ENCODE data around the gene CELA1.
A peak's percentile ranks its signal among the peaks of the same experiment; 100 is the strongest.

CELA1 gene

GRCh38 chr12:51374361-51374760 is 27.9 kb upstream of the CELA1 start:
- no peak for DNase-seq

- no peak for DNase-seq
These were observed 26.7 kb upstream of the CELA1 start for GRCh38 chr12:51373187-51373586.

- no peak for DNase-seq
These were observed 25.5 kb upstream of the CELA1 start for GRCh38 chr12:51372021-51372420.

DNA sequence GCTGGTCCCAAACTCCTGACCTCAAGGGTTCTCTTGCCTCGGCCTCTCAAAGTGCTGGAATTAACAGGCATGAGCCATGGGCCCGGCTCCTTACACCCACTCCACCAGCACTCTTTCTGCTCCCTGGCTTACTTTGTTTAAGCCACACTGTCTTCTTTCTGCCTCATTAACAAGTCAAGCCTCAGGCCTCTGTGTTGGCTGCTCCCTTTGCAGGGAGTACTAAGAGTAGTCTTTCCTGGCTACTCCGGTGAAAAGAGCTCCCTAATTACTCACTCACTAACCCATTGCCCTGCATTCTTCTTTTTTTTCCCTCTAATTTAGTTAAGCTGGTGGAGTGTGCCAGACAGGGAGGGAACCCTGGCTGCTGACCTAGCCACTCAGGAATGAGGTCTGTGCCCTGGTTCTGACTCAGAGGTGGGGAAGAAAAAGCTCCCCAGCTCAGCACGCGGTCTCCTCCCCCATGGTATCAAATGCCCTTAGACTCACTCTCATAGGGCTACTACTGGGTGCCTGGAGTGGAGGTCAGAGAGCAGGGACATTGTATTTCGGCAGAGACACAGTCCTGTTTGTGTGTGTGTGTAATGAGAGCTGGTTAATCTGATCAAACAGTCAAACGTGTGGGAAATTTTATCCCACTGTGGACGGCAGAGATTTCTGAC is 24.9 kb upstream of the CELA1 start:
- DNase-seq = peak; percentile 87 to 96

DNA sequence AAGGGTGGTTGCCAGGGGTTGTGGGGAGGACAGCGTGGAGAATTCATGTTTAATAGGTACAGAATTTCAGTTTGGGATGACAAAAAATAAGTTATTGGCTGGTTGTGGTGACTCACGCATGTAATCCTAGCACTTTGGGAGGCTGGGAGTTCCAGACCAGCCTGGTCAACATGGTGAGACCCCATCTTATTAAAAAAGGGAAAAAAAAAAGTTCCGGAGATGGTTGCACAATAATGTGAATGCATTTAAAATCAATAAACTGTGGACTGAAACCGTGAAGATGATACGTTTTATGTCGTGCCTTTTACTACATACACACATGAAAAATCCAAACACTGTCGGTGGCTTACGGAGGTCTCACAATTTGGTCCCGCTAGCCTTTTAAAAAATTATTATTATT is 24.2 kb upstream of the CELA1 start:
- DNase-seq = no peak

DNA sequence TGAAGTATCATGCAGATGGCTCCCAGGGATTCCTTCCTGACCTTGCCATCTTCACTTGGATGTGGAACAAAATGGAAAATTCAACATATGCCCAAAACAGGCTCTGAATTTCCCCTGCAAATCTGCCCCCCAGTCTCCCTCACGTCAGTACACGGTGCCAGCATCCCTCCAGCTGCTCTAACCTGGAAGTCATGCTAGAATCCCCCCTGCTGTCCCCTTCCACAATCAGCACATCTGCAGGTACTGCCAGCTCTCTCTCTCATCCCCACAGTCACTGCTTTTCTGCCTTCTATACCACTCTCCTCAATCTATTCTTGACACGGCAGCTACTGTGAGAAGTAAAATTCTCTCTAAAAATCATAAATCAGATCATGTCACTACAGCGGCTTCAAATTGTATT is 23.1 kb upstream of the CELA1 start:
- DNase-seq = no peak

DNA sequence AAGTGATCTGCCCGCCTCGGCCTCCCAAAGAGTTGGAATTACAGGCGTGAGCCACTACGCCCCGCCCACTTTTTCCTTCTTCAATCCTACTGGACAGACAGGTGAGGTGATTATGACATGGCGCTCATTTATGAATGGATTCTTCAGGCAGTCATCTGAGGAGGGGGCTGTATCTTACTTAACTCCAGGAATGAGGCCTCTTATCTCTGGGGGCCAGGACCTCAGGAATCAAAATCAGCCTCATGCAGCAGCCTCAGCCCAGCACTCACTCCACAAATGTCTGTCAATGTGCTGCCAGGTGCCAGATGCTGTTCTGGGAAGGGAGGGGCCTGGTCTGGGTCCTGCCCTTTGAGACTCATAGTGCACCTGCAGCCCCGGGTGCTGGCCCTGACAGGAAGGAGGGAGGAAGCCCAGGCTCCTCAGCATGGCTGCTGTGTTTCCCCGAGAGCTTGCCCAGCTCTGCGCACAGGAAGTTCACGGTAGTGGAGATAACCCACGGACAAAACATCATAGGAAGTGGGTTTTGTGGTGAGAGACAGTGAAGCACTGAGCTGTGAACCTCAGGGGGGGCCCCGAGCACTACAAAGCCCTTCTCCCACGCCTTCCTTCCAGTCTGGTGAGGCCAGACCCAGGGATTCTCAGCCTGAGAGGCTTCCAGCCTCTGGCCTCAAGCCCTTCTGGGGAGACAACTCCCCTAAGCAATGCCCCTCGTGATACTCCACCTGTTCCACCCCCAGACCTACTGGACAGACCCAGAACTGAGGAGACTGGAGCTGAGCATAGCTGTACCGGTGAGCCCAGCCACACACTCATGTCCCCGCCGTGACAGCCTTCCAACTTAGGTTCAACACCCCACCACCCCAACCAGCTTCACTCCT is 22.4 kb upstream of the CELA1 start:
- no peak for DNase-seq

DNA sequence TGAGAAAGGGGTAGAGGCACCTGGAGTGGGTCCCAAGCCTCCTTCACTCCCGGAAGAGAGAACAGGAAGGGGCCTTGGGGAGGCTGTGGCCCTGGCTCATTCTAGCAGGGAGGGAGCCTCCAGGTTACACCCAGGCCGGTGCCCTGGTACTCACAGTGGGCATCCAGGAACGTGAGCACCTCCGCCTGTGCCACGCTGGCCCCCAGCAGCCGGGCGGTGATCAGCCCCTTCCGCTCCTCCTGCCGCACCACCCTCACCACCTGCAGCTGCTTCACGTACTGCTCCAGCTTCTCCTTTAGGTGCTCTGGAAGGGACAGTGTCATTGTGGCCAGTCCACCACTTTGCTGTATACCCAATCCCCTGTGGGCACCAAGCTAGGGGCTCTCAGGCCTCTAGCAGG is 18.8 kb upstream of the CELA1 start:
- no peak for DNase-seq

DNA sequence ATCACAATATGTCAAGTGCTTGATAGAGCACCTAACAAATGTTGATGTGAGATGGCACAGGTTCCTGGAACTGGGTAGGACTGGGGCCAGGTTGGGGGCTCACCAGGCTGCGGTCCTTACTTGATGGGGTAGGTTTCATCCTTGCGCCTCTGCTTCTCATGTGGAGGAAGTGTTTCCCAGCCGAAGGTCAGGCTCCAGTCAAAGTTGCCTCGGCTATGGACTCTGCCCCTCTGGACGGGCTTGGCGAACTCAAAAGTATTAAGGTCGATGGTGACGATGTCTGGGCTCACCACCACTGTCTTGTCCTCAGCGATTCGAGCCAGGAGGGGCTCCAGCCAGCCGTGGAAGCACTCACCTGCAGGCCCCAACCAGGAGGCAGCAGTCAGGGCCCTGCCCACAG is 17.5 kb upstream of the CELA1 start:
- no peak for DNase-seq

DNA sequence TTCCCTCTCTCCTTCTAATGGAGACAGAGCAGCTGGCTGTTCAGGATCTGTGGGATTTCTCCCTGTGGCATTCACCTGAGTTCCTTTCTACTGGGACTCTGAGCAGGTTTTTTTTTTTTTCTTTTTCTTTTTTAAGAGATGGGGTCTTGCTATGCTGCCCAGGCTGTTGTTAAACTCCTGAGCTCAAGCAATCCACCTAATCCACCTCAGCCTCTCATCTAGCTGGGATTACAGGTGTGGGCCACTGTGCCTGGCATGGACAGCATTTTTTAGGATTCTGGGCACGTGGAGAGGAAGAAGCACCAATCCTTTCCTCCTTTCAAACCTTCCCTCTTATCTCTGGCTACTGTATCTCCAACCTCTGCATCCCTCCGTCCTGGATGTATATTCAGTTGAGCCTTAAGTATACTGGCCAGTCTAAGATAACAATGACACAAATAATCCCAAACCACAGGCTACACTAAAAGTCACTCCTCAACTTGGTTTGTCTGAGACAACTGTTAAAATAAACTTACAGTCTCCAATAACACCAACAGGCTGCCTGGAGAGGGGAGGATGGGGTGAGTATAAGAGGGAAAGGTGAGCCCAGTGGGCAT is 16.4 kb upstream of the CELA1 start:
- DNase-seq = no peak

GRCh38 chr12:51362307-51362706 is 15.8 kb upstream of the CELA1 start:
- no peak for DNase-seq

DNA sequence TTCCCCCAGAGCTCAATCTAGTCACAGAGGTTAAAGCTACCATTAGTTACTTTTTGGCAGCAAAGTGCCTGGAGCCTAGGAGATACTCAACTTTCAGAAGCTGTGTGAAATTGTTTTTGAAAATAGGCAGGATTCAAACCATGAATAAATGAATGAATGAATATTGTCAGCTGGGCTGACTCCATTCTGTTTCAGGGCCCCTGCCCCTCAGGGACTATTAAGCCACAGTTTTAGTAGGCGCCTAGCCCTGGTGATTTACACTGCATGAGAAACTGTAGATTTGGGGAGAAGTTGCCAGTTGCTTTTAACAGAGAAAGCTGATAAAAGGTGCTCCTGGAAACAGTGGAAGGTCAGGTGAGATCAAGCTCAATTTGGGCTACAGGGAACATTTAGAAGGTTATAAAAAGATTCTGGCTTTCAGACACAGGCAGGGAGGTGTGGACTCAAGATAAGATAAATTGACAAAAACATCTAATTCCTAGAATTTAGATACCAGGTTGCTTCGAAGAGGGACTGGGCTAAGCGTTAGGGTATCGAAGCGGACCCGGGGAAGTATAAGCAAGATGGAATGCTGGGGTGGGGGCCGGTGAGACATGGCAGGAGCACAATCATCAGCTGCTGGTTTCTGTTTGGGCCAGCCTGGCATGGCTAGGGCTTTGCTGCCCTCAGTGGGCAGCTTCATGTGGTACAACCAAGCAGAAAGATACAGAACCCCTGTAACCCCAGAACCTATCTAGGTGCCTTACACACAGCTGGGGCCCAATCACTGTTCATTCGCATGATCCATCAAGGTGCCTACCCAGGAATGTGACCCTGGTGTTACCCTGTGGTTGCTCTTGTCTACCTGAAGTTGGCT is 14.9 kb upstream of the CELA1 start:
- DNase-seq = no peak

DNA sequence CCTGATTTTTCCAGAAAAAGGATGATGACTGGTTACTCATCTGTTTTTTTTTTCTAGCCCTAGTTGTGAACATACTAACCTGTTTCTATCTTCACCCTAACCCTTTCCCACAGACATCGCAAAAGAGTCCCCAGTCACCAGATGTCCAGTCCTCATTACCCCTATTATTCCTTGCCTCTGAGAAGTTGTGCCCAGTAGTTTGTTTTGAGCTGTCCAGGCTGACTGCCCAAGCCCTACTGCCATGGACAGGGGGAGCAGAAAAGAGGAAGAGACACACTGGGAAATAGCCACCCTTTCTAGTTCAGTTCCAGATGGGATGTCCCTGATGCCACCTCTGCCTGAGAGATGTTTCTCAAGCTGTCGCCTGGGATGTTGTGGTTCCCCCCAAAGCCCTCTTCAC is 13.8 kb upstream of the CELA1 start:
- no peak for DNase-seq

GRCh38 chr12:51359851-51360250 is 13.4 kb upstream of the CELA1 start:
- no peak for DNase-seq

- DNase-seq = no peak
These were observed 12.0 kb upstream of the CELA1 start for GRCh38 chr12:51358496-51358895.

DNA sequence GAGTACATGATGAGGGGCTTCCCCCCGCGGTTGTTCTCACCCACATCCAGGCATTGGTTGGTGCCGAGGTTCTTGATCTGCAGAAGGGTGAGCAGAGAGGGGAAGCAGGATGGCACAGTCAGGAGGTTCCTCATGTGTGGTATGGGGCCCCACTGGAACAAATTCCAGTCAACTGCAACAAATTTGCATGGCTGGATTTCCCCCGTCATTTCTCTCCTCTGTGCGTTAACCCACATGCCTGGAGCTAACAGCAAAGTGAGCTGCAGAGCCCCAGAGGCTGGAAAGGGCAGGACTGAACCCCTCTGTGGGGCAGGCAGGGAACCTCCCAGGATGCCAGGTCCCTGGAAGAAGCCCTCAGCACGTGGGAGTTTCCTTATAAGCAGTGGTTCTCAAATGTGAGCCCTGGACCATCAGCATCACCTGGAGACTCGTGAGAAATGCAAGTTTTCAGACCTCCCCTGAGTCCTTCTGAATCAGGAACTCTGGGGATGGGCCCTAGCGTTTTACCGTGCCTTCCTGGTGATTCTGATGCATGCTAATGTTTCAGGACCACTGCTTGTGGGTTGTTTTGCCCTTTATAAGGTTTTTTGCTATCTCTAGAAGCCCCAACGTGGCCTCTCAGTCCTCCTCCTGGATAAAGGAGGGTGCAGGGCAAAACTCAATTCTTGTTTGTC is 11.0 kb upstream of the CELA1 start:
- no peak for DNase-seq

DNA sequence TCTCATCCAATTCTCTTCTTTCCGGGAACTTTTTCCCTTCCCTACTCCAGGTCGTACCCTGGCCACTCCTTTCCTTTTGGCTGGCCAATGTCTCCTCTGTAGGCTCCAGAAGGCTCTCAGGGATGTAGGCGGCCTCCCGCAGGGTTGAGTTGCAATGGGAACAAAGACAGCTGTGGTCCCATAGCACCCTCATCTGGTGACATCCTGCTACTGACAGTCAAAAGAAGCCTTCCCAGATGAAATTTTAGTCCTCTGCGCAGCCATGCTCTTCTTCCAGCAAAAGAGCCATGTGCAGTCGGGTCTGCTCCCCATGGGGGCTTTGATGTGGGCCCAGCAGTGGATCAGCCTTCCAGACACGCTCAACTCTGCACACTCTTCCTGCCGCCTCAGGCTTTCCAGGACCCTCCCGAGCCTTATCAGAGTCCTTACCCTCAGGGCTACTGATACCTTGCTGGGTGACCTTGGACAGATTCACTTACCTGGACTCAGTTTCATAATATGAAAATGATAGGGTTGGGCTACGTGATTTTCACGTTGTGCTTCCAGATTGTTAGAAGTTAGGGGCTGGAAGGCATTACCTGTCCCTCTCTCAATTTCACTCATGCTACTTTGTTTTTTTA is 5.5 kb upstream of the CELA1 start:
- DNase-seq = peak in 1 of 2 experiments; percentile 60

DNA sequence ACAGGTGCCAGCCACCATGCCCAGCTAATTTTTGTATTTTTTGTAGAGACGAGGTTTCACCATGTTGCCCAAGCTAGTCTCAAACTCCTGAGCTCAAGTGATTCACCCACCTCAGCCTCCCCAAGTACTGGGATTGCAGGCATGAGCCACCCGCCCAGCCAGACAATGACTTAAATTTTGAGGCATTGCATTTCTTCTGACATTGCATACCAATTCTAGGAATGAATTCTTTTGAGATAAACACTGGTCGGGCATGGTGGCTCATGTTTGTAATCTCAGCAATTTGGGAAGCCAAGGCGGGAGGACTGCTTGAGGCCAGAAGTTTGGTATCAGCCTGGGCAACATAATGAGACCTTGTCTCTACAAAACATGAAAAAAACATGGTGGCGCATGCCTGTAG is 2.5 kb upstream of the CELA1 start:
- DNase-seq = no peak

GRCh38 chr12:51348116-51348515 is 1.6 kb upstream of the CELA1 start:
- no peak for DNase-seq

DNA sequence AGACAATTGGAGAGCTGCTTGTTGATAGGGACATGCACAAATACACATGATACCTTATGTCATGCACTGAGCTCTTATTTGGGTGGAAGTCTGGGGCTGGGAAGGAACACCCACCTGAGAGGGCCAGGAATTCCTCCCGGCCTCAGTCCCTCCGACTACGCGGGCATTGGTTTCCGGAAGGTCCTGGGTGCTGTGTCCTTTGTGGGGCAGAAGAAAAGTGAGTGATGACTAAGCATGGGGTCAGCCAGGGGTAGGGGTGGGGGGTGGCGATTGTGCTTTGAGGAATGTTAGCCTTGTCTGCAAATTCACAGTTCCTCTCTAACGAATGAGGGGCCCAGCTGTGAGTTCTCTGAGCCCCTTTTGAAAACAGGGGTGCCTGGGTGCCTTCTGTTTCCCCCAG is 798 bp downstream of the CELA1 start:
- no peak for DNase-seq

- no peak for DNase-seq
These were observed 3.3 kb downstream of the CELA1 start for GRCh38 chr12:51343201-51343600.

DNA sequence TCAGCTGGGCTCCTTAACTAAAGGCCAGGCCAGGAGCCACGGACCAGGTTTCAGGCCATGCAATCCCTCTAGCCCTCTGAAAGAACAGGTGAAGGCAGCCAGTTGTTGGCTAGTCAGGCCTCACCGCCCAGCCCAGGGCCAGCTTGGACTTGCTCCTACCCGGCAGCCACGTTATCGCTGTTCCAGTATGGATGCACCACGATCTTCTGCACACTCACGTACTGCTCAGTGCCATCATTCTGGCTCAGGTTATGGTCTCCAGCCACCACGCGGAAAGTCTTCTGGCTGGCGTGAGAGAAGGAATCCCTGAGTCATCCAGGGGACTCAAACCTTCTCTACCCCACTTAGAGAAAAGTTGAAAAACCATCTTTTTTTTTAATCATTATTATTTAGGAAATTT is 4.1 kb downstream of the CELA1 start:
- DNase-seq = no peak

Measured in SW 1271 (cell line).